Loucy (cell line): ENCODE measurements around the gene PPP4C.

Source experiments
- EZH2phosphoT487 ChIP-seq: fragments of 200-600 bp; IDR thresholded peaks from 2 replicates; pipeline ENCODE4 v1.6.1; 2018; ENCODE audit warnings: antibody characterized with exemption, mild to moderate bottlenecking, moderate library complexity, borderline replicate concordance
- TF ChIP-seq, protein P1 (sequence below): fragments of 200-600 bp; sonication (generic); conservative IDR thresholded peaks from 2 replicates; pipeline ENCODE4 v1.5.1; 2014; ENCODE audit warnings: mild to moderate bottlenecking, antibody characterized with exemption, low read length

DNA sequence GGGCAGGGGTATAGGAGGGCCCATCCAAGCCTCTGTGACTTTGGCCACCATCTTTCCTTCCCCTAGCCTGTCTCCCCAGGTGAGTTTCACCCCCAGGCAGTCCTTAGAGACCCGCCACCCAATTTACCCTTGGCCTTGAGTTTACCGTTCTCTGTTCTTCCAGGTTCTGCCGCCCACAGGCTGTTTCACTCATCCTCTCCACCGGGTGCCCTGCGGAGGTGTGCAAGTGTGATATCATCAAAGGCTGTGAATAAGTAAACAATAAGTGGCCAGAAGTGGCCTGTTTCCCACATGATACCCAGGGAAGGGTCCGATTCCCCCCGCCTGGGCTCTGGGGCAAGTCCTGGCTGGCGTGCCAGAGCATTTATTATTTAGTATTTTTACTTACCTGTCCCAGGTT is 29.6 kb upstream of the PPP4C start:
- TF ChIP-seq, protein P1, sequence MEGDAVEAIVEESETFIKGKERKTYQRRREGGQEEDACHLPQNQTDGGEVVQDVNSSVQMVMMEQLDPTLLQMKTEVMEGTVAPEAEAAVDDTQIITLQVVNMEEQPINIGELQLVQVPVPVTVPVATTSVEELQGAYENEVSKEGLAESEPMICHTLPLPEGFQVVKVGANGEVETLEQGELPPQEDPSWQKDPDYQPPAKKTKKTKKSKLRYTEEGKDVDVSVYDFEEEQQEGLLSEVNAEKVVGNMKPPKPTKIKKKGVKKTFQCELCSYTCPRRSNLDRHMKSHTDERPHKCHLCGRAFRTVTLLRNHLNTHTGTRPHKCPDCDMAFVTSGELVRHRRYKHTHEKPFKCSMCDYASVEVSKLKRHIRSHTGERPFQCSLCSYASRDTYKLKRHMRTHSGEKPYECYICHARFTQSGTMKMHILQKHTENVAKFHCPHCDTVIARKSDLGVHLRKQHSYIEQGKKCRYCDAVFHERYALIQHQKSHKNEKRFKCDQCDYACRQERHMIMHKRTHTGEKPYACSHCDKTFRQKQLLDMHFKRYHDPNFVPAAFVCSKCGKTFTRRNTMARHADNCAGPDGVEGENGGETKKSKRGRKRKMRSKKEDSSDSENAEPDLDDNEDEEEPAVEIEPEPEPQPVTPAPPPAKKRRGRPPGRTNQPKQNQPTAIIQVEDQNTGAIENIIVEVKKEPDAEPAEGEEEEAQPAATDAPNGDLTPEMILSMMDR, result no peak
- no peak for TF ChIP-seq EZH2phosphoT487
